BLaER1 (cell line): ENCODE data around the gene SDK2.
A peak's percentile ranks its signal among the peaks of the same experiment; 100 is the strongest.

ENCODE experiments used
- H3K27ac ChIP-seq: shearing (Covaris generic); formaldehyde crosslinking; 2 replicates; pipeline ENCODE4 v1.8.1; 2022
- H3K27me3 ChIP-seq: shearing (Covaris generic); formaldehyde crosslinking; 2 replicates; pipeline ENCODE4 v1.8.1; 2022
- H3K36me3 ChIP-seq: shearing (Covaris generic); formaldehyde crosslinking; 2 replicates; pipeline ENCODE4 v1.8.1; 2022
- H3K4me1 ChIP-seq: shearing (Covaris generic); formaldehyde crosslinking; 2 replicates; pipeline ENCODE4 v1.8.1; 2022
- H3K4me2 ChIP-seq: shearing (Covaris generic); formaldehyde crosslinking; 2 replicates; pipeline ENCODE4 v1.8.1; 2022
- H3K4me3 ChIP-seq: shearing (Covaris generic); formaldehyde crosslinking; 2 replicates; pipeline ENCODE4 v1.8.1; 2022
- H3K9ac ChIP-seq: shearing (Covaris generic); formaldehyde crosslinking; 2 replicates; pipeline ENCODE4 v1.8.1; 2022
- H3K9me3 ChIP-seq: shearing (Covaris generic); formaldehyde crosslinking; 2 replicates; pipeline ENCODE4 v1.8.1; 2022
- H4K20me1 ChIP-seq: shearing (Covaris generic); formaldehyde crosslinking; 2 replicates; pipeline ENCODE4 v1.8.1; 2022
- Cebpa-rat ChIP-seq: shearing (Covaris generic); IDR thresholded peaks from 2 replicates; pipeline ENCODE4 v1.8.1; 2022

SDK2 gene

GRCh38 chr17:73535746-73536145, 108.5 kb downstream of the SDK2 start:
- Histone ChIP-seq H3K9ac (no peak overlapping the region), H3K36me3 (no peaks in the 10 kb centered on the region), H3K4me2 (no peak overlapping the region), H3K4me3 (no peak overlapping the region), H3K9me3 (no peaks in the 10 kb centered on the region), H3K27me3 (no peaks in the 10 kb centered on the region), H3K4me1 (peaks cover 67% of the 10 kb centered on the region), H4K20me1 (peaks cover 31% of the 10 kb centered on the region; the same call in 1 of the 2 replicates), H3K27ac (no peak overlapping the region)
- no peak for TF ChIP-seq Cebpa-rat

DNA sequence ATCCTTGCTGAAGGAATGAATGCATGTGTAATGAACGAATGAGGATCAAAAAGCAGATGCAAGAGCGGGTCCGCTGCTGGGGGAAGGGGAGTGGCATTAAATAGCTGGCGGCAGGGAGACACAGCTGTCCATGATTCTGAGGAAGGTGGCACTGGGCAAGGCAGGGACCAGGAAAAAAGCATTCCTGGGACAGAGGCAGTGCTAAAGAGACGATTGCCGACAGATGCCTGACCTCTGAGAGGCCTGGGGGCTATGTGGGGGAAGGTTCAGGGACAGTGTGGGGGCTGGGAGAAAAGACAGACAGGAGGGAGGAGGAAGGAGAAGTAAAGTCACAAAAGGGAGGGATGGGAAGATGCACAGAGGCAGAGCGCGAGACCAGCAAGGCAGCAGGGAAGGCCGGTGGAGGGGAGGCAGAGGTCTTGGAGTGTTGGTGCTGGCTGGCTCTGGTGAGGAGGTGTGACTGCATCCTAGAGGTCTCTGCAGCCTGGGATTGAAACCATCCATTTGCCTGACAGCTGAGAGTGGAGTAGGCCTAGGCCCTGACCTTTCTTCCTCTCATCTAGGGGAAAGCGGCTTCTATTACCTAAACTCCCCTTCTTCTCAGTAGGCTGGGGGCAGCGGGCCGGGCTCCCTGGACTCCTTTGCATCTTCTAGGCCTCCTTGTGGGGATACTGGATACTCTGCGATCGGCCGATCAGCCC, 109.9 kb downstream of the SDK2 start:
- no peaks in the 10 kb centered on the region for H3K27me3 ChIP-seq
- H4K20me1 ChIP-seq, result peaks cover 31% of the 10 kb centered on the region; the same call in 1 of the 2 replicates
- peaks cover 55% of the 10 kb centered on the region for H3K4me1 ChIP-seq
- no peaks in the 10 kb centered on the region for H3K9me3 ChIP-seq
- no peaks in the 10 kb centered on the region for H3K36me3 ChIP-seq
- no peak overlapping the region for H3K4me3 ChIP-seq
- H3K27ac ChIP-seq, result peak overlapping the region; percentile 44; the same call in 1 of the 2 replicates
- H3K4me2 ChIP-seq, result peak overlapping the region; percentile 42; the same call in 1 of the 2 replicates
- no peak overlapping the region for H3K9ac ChIP-seq
- TF ChIP-seq Cebpa-rat, result no peak

- Histone ChIP-seq H4K20me1 (peaks cover 32% of the 10 kb centered on the region; the same call in 1 of the 2 replicates), H3K27me3 (no peaks in the 10 kb centered on the region), H3K4me2 (peak overlapping the region; percentile 42), H3K4me1 (peaks cover 54% of the 10 kb centered on the region), H3K4me3 (no peak overlapping the region), H3K9me3 (no peaks in the 10 kb centered on the region), H3K27ac (peak overlapping the region; percentile 22; the same call in 1 of the 2 replicates), H3K36me3 (no peaks in the 10 kb centered on the region), H3K9ac (no peak overlapping the region)
- no peak for TF ChIP-seq Cebpa-rat
Measured at GRCh38 chr17:73533781-73534180, 110.5 kb downstream of the SDK2 start.

DNA sequence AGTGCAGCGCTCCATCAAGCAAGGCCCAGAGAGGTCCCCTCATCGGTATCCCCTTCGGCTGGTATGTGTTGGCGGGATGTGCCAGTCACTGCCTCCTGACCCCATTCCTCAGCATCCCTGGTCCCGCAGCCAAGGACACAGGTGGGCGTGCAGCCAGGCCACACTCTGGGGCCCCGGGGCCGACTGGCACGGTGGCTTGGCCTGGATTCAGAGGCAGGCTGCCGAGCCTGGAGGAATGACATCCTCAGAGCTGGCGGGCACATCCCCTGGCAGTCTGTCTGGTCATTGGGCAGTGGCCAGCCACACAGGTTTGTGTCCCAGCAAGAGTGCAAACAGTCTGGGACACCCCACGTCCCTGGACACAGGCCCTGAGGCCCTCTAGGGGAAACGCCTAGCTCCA, 111.1 kb downstream of the SDK2 start:
- Histone ChIP-seq H3K36me3 (no peaks in the 10 kb centered on the region; the same call in 1 of the 2 replicates), H4K20me1 (peaks cover 36% of the 10 kb centered on the region; the same call in 1 of the 2 replicates), H3K9me3 (no peaks in the 10 kb centered on the region), H3K27me3 (no peaks in the 10 kb centered on the region), H3K4me1 (peaks cover 54% of the 10 kb centered on the region), H3K9ac (peak overlapping the region; percentile 63; the same call in 1 of the 2 replicates), H3K27ac (peak overlapping the region; percentile 78), H3K4me2 (peak overlapping the region; percentile 84), H3K4me3 (peak overlapping the region; percentile 18; the same call in 1 of the 2 replicates)
- no peak for TF ChIP-seq Cebpa-rat

GRCh38 chr17:73532421-73532901, 111.8 kb downstream of the SDK2 start:
- peak overlapping the region; percentile 84 for H3K4me2 ChIP-seq
- peak overlapping the region; percentile 18; the same call in 1 of the 2 replicates for H3K4me3 ChIP-seq
- TF ChIP-seq Cebpa-rat, result no peak
- no peaks in the 10 kb centered on the region for H3K27me3 ChIP-seq
- no peaks in the 10 kb centered on the region for H3K9me3 ChIP-seq
- peaks cover 3% of the 10 kb centered on the region; the same call in 1 of the 2 replicates for H3K36me3 ChIP-seq
- H3K4me1 ChIP-seq, result peaks cover 54% of the 10 kb centered on the region
- peaks cover 41% of the 10 kb centered on the region; the same call in 1 of the 2 replicates for H4K20me1 ChIP-seq
- H3K9ac ChIP-seq, result peak overlapping the region; percentile 63
- peak overlapping the region; percentile 78 for H3K27ac ChIP-seq

- no peak overlapping the region for H3K27ac ChIP-seq
- no peak for TF ChIP-seq Cebpa-rat
- H3K27me3 ChIP-seq, result no peaks in the 10 kb centered on the region
- H4K20me1 ChIP-seq, result peaks cover 43% of the 10 kb centered on the region; the same call in 1 of the 2 replicates
- no peak overlapping the region for H3K4me3 ChIP-seq
- H3K4me1 ChIP-seq, result peaks cover 54% of the 10 kb centered on the region
- peaks cover 5% of the 10 kb centered on the region; the same call in 1 of the 2 replicates for H3K36me3 ChIP-seq
- no peaks in the 10 kb centered on the region for H3K9me3 ChIP-seq
- peak overlapping the region; percentile 84 for H3K4me2 ChIP-seq
- H3K9ac ChIP-seq, result no peak overlapping the region
Measured at GRCh38 chr17:73531158-73531557, 113.1 kb downstream of the SDK2 start.

- no peaks in the 10 kb centered on the region for H3K9me3 ChIP-seq
- no peaks in the 10 kb centered on the region for H3K27me3 ChIP-seq
- H4K20me1 ChIP-seq, result peaks cover 63% of the 10 kb centered on the region; the same call in 1 of the 2 replicates
- H3K36me3 ChIP-seq, result peaks cover 5% of the 10 kb centered on the region; the same call in 1 of the 2 replicates
- peaks cover 30% of the 10 kb centered on the region for H3K4me1 ChIP-seq
- H3K4me2 ChIP-seq, result no peak overlapping the region
- no peak overlapping the region for H3K9ac ChIP-seq
- H3K27ac ChIP-seq, result no peak overlapping the region
- H3K4me3 ChIP-seq, result no peak overlapping the region
- no peak for TF ChIP-seq Cebpa-rat
Measured at GRCh38 chr17:73528679-73529078, 115.6 kb downstream of the SDK2 start.

DNA sequence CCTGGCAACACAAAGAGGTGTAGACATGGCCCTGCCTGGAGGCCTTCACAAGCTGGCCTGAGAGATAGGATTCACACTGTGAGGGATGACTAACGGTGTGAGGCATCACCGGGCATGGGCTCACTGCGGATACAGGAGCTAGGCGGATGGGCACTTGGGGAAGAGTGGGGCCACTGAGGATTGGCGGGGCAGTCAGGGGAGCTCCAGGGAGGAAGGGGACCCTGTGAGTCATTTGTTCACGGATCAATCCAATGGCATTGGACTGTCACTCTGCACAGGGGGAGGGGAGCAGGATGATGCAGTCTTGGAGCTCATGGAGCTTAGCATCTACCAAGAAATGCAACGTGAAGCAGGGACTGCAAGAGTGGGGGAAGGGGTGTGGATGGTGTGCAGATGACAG, 117.3 kb downstream of the SDK2 start:
- TF ChIP-seq Cebpa-rat, result no peak
- Histone ChIP-seq H4K20me1 (peaks cover 80% of the 10 kb centered on the region; the same call in 1 of the 2 replicates), H3K27ac (no peak overlapping the region), H3K9me3 (no peaks in the 10 kb centered on the region), H3K4me1 (peaks cover 17% of the 10 kb centered on the region), H3K27me3 (no peaks in the 10 kb centered on the region), H3K4me2 (no peak overlapping the region), H3K9ac (no peak overlapping the region), H3K4me3 (no peak overlapping the region), H3K36me3 (peaks cover 5% of the 10 kb centered on the region; the same call in 1 of the 2 replicates)

DNA sequence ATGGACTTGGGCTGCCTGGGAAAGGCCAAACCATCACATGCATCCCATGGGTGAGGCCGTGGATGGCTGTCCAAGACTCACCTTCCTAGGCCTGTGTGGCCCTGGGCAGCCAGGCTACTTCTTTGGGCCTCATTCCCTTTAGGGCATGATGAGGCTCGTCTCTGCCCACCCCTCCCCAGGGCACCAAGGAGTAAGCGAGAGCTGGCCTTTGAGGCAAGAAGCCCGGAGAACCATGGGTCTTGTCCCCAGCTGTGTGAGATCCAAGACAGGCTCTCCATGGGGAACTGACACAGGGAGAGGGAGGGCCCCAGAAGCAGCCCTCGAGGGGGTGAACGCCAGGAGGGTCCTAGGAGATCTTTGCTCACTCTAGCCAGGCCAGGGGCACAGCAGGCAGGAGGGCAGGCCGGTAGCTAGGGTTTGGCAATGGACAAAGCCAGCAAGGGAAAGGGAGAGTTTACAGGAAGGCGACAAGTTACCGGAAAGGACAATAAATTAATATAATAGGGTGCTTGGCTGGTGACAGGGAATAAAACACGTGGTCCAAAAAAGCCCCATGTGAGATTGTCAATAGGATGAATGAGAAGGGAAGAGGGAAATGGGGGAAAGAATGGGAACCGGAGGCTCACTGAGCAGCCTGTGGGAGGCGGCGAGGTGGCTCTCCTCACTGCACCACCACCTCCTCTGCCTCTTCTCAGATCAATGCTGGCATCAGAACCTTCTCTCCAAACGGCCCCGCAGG, 119.1 kb downstream of the SDK2 start:
- Histone ChIP-seq H3K27ac (no peak overlapping the region), H4K20me1 (peaks cover 86% of the 10 kb centered on the region; the same call in 1 of the 2 replicates), H3K27me3 (no peaks in the 10 kb centered on the region), H3K4me1 (peaks cover 15% of the 10 kb centered on the region), H3K9ac (no peak overlapping the region), H3K36me3 (peaks cover 5% of the 10 kb centered on the region; the same call in 1 of the 2 replicates), H3K9me3 (no peaks in the 10 kb centered on the region), H3K4me2 (no peak overlapping the region), H3K4me3 (no peak overlapping the region)
- TF ChIP-seq Cebpa-rat, result no peak
